HFF-Myc (cell line): ENCODE data around the gene FBN1.
A peak's percentile ranks its signal among the peaks of the same experiment; 100 is the strongest.

Source experiments
- DNase-seq: peaks from one replicate; pipeline ENCODE4 v3.0.0-alpha.2; 2011; ENCODE audit warnings: low read depth; ENCODE audit errors: extremely low read depth
- H3K4me3 ChIP-seq: replicated peaks from 2 replicates; pipeline ENCODE4 v1.5.1; 2011; ENCODE audit warnings: low read depth, mild to moderate bottlenecking, control low read depth, low read length
- TF ChIP-seq, protein P1 (sequence below): IDR thresholded peaks from 2 replicates; pipeline ENCODE4 v1.5.1; 2012; ENCODE audit warnings: mild to moderate bottlenecking, low read depth, low read length, control low read depth; ENCODE audit errors: missing control alignments

Gene FBN1

DNA sequence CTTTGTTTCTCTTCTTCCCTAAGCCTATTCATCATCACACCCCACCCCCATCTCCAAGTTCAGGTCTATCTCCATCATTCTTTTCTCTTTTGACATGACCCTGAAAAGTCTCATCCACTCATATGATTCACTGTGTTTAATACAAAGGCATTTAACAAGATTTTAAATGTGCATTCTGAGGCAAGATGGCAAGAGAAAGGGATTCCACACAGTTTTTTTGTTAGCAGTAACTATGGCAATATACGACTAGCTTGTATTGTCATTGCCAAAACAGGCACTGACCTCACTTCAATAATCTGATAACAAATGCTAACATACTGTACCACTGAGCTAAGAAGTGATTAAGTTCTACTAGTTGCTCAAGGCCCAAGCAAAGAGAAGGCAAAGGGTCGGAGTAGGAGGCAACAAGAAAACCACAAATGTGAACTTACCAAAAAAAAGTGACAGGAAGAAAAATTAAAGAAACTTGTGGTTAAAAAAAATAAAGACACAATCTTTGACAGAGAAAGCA lies 53.2 kb downstream of the FBN1 start:
- DNase-seq: peak; percentile 14
- no peak overlapping the region for H3K4me3 ChIP-seq
- TF ChIP-seq, protein P1, sequence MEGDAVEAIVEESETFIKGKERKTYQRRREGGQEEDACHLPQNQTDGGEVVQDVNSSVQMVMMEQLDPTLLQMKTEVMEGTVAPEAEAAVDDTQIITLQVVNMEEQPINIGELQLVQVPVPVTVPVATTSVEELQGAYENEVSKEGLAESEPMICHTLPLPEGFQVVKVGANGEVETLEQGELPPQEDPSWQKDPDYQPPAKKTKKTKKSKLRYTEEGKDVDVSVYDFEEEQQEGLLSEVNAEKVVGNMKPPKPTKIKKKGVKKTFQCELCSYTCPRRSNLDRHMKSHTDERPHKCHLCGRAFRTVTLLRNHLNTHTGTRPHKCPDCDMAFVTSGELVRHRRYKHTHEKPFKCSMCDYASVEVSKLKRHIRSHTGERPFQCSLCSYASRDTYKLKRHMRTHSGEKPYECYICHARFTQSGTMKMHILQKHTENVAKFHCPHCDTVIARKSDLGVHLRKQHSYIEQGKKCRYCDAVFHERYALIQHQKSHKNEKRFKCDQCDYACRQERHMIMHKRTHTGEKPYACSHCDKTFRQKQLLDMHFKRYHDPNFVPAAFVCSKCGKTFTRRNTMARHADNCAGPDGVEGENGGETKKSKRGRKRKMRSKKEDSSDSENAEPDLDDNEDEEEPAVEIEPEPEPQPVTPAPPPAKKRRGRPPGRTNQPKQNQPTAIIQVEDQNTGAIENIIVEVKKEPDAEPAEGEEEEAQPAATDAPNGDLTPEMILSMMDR: no peak

DNA sequence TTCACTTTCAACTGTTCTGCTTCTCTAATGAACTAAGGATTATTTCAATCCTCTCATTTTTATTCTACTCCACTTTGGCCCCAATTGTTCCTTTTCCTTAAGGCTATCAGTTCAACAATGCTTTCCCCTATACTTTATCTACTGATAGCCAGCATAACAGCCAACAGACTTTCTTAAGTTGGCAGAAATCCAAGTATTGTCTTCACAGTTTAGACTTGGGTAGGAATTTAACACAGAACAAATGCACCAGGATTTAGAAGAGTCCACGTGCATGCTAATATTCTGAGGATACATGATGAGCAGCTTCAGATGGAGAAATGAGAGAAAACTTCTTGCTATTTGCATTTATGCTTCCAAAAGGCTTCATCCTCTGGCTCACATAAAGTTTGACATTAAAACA lies 54.8 kb downstream of the FBN1 start:
- no peak overlapping the region for H3K4me3 ChIP-seq
- no peak for DNase-seq
- TF ChIP-seq, protein P1: no peak

DNA sequence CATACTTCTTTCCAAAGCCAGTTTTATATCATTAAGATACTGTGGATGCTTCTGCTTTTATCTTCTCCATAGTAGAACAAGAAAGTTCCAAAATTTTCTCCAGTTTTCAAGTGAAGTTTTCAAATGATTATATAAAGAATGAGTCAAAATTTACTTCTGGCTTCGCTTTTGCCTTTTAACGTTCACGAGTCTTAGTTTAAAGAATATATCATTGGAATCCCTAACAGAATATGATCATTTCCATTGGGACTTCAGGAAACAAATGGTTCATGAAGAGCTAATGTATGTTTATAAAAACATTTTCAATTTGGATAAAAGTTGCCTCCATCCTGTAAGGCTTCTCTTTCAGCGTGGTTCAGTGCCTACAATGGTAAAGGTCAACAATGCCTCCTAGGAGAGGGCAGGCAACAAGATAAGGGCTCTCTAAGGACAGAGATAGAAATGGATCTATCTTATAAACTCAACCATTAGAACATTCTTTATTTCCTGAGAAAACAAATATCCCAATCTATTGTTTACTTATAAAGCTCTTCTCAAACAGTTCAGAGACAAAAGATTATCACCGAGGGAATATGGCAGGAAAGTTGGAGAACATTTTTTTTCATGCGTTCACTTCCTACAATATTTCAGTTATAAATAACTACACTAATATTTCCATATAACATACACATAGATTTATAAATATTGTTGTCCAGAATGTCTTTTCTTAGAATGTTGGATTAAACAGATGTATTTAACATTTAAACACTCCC lies 60.5 kb downstream of the FBN1 start:
- TF ChIP-seq, protein P1: no peak
- DNase-seq: no peak
- H3K4me3 ChIP-seq: no peak overlapping the region

DNA sequence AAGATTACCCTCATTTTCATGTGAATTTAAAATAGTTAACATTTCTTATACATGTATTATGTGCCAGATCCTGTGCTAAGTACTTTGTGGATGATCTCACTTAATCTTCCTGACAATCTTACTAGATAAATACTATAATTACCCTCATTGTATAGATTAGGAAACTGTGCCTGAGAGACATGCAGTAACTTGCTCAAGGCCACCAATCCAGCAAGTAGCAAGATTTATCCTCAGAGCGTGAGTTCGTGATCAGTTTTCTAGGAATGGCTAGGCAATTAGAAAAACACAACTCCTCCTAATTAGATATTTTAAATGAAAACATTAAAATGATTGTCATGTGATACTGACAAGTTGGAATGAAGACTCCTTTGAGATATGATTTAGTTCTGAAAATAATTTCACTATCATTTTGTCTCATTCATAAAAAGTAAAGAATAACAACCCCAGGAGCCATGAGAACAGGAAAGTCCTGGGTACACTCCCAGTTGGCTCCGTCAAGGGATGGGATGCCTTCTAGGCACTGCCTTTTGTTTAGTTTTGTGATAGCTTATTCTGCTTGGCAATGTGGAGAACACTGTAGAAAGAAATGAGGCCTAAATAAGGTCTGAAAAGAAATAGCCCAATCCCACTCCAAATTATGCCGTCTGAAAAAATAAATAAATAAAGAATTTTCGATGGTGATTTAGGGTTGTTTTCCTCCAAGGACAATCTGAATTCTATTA lies 61.3 kb downstream of the FBN1 start:
- DNase-seq: no peak
- TF ChIP-seq, protein P1: no peak
- H3K4me3 ChIP-seq: no peak overlapping the region

DNA sequence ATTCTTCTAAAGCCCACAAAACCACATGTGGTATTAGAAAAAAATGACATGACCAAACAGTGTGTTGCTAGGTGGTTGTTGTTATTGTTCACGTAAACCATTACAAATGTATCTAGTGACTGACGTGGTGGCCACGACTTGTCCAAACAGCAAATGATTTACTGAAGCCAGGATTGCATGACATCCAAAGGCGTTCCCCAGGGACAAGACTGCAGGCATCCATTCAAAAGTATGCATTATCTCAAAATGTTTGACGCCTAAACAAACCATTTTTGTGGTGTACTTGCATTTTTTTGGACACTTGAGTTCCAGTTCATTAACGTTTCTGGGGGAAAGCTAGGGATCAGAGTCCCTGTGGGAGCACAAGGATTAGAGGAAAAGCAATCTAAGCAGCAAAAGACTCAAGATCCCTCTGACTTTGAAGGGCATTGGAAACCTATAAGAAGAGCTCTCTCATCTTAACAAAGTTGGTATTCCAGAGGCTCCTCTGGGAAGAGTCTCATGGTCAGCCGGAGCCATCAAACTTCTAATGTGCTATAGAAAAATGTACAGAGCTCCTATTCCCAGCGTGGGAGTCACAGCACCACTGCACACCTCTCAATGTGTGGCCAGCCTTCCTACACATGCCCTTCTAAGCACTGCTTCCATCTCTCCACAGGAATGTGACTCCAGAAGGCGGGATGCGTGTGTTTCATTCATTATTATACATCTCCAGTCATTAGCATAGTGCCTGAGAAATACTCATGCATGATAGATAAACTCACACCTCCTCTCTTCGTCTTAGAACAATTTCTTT lies 62.9 kb downstream of the FBN1 start:
- TF ChIP-seq, protein P1: no peak
- H3K4me3 ChIP-seq: no peak overlapping the region
- no peak for DNase-seq

DNA sequence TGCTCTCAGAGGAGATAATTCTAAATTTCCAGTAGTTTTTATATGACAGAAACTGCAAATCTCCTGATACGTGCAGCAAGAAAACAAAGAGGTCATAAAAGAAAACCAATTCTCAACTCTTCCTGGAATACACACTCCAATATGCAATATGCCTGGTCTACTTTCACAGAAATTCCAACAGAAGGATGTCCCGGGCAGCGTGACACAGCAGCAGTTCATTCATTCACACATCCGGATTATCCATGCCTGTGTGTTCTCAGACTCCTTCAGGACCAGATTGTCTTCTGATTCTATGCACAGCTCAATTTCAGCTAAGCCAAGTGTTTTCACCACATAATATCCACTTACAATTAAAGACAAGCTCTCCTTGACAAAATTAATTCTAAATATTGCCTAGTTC lies 64.3 kb downstream of the FBN1 start:
- no peak overlapping the region for H3K4me3 ChIP-seq
- TF ChIP-seq, protein P1: no peak
- no peak for DNase-seq
